H9 (cell line): ENCODE measurements around the gene BCL2L2. TPM values are rescaled to one million over a fixed set of nuclear protein-coding genes. Genes with fewer than 3 reads are reported as not detected.

Experiments used
- DNase-seq: peaks from one replicate; pipeline ENCODE4 v3.0.0-alpha.2; 2017
- H2AFZ ChIP-seq: one replicate; pipeline ENCODE4 v1.6.1; 2013; ENCODE audit warnings: mild to moderate bottlenecking, low read length, control low read depth, moderate library complexity
- H2AK5ac ChIP-seq: 2 replicates; pipeline ENCODE4 v1.6.1; 2013; ENCODE audit warnings: low read length, control low read depth, mixed read lengths; ENCODE audit not compliant: insufficient read length
- H2BK120ac ChIP-seq: one replicate; pipeline ENCODE4 v1.6.1; 2013; ENCODE audit warnings: low read depth, mild to moderate bottlenecking, low read length, control low read depth, inconsistent platforms; ENCODE audit not compliant: poor library complexity, severe bottlenecking
- H2BK12ac ChIP-seq: 2 replicates; pipeline ENCODE4 v1.6.1; 2013; ENCODE audit warnings: low read length, control low read depth, mixed read lengths, low read depth; ENCODE audit not compliant: insufficient read length
- H2BK15ac ChIP-seq: 2 replicates; pipeline ENCODE4 v1.6.1; 2013; ENCODE audit warnings: low read depth, low read length, control low read depth
- H2BK20ac ChIP-seq: one replicate; pipeline ENCODE4 v1.6.1; 2013; ENCODE audit warnings: low read depth, mild to moderate bottlenecking, low read length, control low read depth, inconsistent platforms; ENCODE audit not compliant: poor library complexity, severe bottlenecking
- H2BK5ac ChIP-seq: 2 replicates; pipeline ENCODE4 v1.6.1; 2013; ENCODE audit warnings: low read length, control low read depth, mixed read lengths; ENCODE audit not compliant: insufficient read length
- H3K14ac ChIP-seq: 2 replicates; pipeline ENCODE4 v1.6.1; 2013; ENCODE audit warnings: low read length, control low read depth; ENCODE audit not compliant: insufficient read depth
- H3K18ac ChIP-seq: 2 replicates; pipeline ENCODE4 v1.6.1; 2013; ENCODE audit warnings: low read depth, mild to moderate bottlenecking, mixed read lengths, low read length, control low read depth; ENCODE audit not compliant: insufficient read length
- H3K23ac ChIP-seq: 2 replicates; pipeline ENCODE4 v1.6.1; 2013; ENCODE audit warnings: low read length, control low read depth, mixed read lengths, low read depth; ENCODE audit not compliant: insufficient read length
- H3K23me2 ChIP-seq: 2 replicates; pipeline ENCODE4 v1.6.1; 2013; ENCODE audit warnings: low read depth, mild to moderate bottlenecking, mixed read lengths, low read length, control low read depth; ENCODE audit not compliant: insufficient read length, poor library complexity, severe bottlenecking
- H3K27ac ChIP-seq: 2 replicates; pipeline ENCODE4 v1.5.1; 2013; ENCODE audit warnings: low read length, control low read depth, mixed read lengths, low read depth; ENCODE audit not compliant: insufficient read length
- H3K27me3 ChIP-seq: 2 replicates; pipeline ENCODE4 v1.6.1; 2013; ENCODE audit warnings: low read length, control low read depth, inconsistent platforms; ENCODE audit not compliant: insufficient read depth
- H3K4ac ChIP-seq: 2 replicates; pipeline ENCODE4 v1.6.1; 2013; ENCODE audit warnings: low read depth, mild to moderate bottlenecking, control low read depth, inconsistent platforms, low read length, moderate library complexity
- H3K4me1 ChIP-seq: 2 replicates; pipeline ENCODE4 v1.6.1; 2013; ENCODE audit warnings: low read length, control low read depth, inconsistent platforms; ENCODE audit not compliant: insufficient read depth
- H3K4me2 ChIP-seq: 2 replicates; pipeline ENCODE4 v1.6.1; 2013; ENCODE audit warnings: low read length, control low read depth, mixed read lengths; ENCODE audit not compliant: insufficient read length, insufficient read depth
- H3K56ac ChIP-seq: 2 replicates; pipeline ENCODE4 v1.6.1; 2013; ENCODE audit warnings: low read depth, mild to moderate bottlenecking, mixed read lengths, low read length, control low read depth; ENCODE audit not compliant: insufficient read length
- H3K79me1 ChIP-seq: 2 replicates; pipeline ENCODE4 v1.6.1; 2013; ENCODE audit warnings: low read depth, mild to moderate bottlenecking, moderate library complexity, low read length, control low read depth, inconsistent platforms; ENCODE audit not compliant: insufficient read depth, poor library complexity, severe bottlenecking
- H3K79me2 ChIP-seq: 2 replicates; pipeline ENCODE4 v1.6.1; 2013; ENCODE audit warnings: low read length, control low read depth, inconsistent platforms; ENCODE audit not compliant: insufficient read depth
- H3K9ac ChIP-seq: 2 replicates; pipeline ENCODE4 v1.6.1; 2013; ENCODE audit warnings: low read length, control low read depth, mixed read lengths; ENCODE audit not compliant: insufficient read length; ENCODE audit errors: extremely low read depth
- H3K9me3 ChIP-seq: one replicate; pipeline ENCODE4 v1.6.1; 2013; ENCODE audit warnings: low read depth, low read length, inconsistent platforms; ENCODE audit not compliant: control insufficient read depth
- H3T11ph ChIP-seq: one replicate; pipeline ENCODE4 v1.6.1; 2013; ENCODE audit warnings: mild to moderate bottlenecking, low read length, control low read depth, inconsistent platforms
- H4K20me1 ChIP-seq: one replicate; pipeline ENCODE4 v1.6.1; 2013; ENCODE audit not compliant: control insufficient read depth, insufficient read length, insufficient read depth
- H4K5ac ChIP-seq: 2 replicates; pipeline ENCODE4 v1.6.1; 2013; ENCODE audit warnings: low read depth, mild to moderate bottlenecking, mixed read lengths, low read length, control low read depth; ENCODE audit not compliant: insufficient read length
- H4K8ac ChIP-seq: replicated peaks from 2 replicates; pipeline ENCODE4 v1.6.1; 2013; ENCODE audit warnings: low read length, control low read depth, mixed read lengths, low read depth; ENCODE audit not compliant: insufficient read length
- H4K91ac ChIP-seq: 2 replicates; pipeline ENCODE4 v1.6.1; 2013; ENCODE audit warnings: low read depth, mild to moderate bottlenecking, moderate library complexity, mixed read lengths, low read length, control low read depth; ENCODE audit not compliant: insufficient read length
- H3K27ac Mint-ChIP-seq, 3 experiments: 2 replicates in 2 of 3; 3 replicates in 1 of 3; pipeline ENCODE4 v1.8.0; 2020 to 2021; ENCODE audit warnings: mixed read lengths in 3 of 3, mild to moderate bottlenecking in 1 of 3, moderate library complexity in 1 of 3
- H3K27me3 Mint-ChIP-seq: 2 replicates; pipeline ENCODE4 v1.8.0; 2021; ENCODE audit warnings: low read depth, mild to moderate bottlenecking, moderate library complexity, mixed read lengths
- H3K36me3 Mint-ChIP-seq, 3 experiments: 2 replicates in 2 of 3; 3 replicates in 1 of 3; pipeline ENCODE4 v1.8.0; 2020 to 2021; ENCODE audit warnings: low read depth in 3 of 3, mixed read lengths in 3 of 3; ENCODE audit not compliant: insufficient read depth in 1 of 3
- H3K4me1 Mint-ChIP-seq, 2 experiments: 2 replicates each; pipeline ENCODE4 v1.8.0; 2020; ENCODE audit warnings: mixed read lengths in 2 of 2
- H3K4me3 Mint-ChIP-seq, 2 experiments: 2 replicates in 1 of 2; 3 replicates in 1 of 2; pipeline ENCODE4 v1.8.0; 2020 to 2021; ENCODE audit warnings: mild to moderate bottlenecking in 2 of 2, mixed read lengths in 2 of 2, moderate library complexity in 1 of 2
- H3K9me3 Mint-ChIP-seq, 2 experiments: 2 replicates in 1 of 2; 3 replicates in 1 of 2; pipeline ENCODE4 v1.8.0; 2020; ENCODE audit warnings: mild to moderate bottlenecking in 2 of 2, mixed read lengths in 2 of 2, moderate library complexity in 1 of 2
- WGBS: extraction: QIAGEN DNeasy Blood & Tissue Kit; methylation state at CpG from one replicate; pipeline ENCODE4 v1.1.7; 2013; ENCODE audit warnings: missing lambda C conversion rate, low lambda C conversion rate, mixed read lengths; ENCODE audit not compliant: insufficient read length; ENCODE audit errors: extremely low coverage; 5-methylcytosine and 5-hydroxymethylcytosine counted together
- total RNA-seq: library from RNA; stranded (reverse); gene quantifications from 2 replicates; pipeline ENCODE4 v1.2.1, GENCODE V29; 2021
- TF ChIP-seq, protein P1 (sequence below): fragments of 200-600 bp; sonication (generic); conservative IDR thresholded peaks from 3 replicates; pipeline ENCODE4 v1.8.0; 2021; ENCODE audit warnings: antibody characterized with exemption, mild to moderate bottlenecking

The BCL2L2 gene
- total RNA-seq, 1 experiment from 2014 or later, result 8.4 TPM

DNA sequence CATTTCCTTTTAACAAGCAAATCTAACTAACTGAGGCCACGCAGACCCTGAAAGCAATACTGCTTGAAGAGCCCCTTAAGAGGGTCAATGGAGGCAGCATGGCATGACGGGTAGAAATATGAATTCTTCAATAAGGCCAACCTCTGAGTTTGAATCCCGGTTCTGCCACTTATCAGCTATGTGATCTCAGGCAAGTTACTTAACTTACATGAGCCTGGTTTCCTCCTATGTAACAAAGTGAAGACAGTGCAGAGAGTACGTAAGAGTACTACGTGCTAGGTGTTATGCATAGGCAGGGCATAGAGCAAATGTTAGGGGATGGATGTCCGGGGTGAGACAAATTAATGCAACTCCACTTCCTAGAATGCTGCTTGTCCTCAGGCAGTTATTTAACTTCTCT is 25.4 kb upstream of the BCL2L2 start:
- Histone ChIP-seq H2BK12ac (no peak overlapping the region), H3K56ac (no peak overlapping the region), H3K14ac (no peak overlapping the region), H4K5ac (no peak overlapping the region), H2AFZ (no peak overlapping the region), H4K8ac (no peak overlapping the region), H4K91ac (no peak overlapping the region), H2BK5ac (no peak overlapping the region), H2AK5ac (no peak overlapping the region), H4K20me1 (no peaks in the 10 kb centered on the region), H3K23ac (no peak overlapping the region), H3T11ph (no peak overlapping the region), H3K9ac (no peak overlapping the region), H3K4me1 (peaks cover 8% of the 10 kb centered on the region; the same call in 1 of the 2 replicates), H3K4ac (no peak overlapping the region), H3K23me2 (peaks cover 6% of the 10 kb centered on the region), H3K27me3 (no peaks in the 10 kb centered on the region; the same call in 1 of the 2 replicates), H2BK15ac (no peak overlapping the region), H3K79me1 (no peaks in the 10 kb centered on the region), H2BK120ac (no peak overlapping the region), H3K79me2 (no peaks in the 10 kb centered on the region), H2BK20ac (no peak overlapping the region), H3K4me2 (no peak overlapping the region), H3K9me3 (no peaks in the 10 kb centered on the region), H3K18ac (no peak overlapping the region), H3K27ac (no peak overlapping the region)
- H3K27me3 Mint-ChIP-seq, result peaks cover 80% of the 10 kb centered on the region
- TF ChIP-seq, protein P1, sequence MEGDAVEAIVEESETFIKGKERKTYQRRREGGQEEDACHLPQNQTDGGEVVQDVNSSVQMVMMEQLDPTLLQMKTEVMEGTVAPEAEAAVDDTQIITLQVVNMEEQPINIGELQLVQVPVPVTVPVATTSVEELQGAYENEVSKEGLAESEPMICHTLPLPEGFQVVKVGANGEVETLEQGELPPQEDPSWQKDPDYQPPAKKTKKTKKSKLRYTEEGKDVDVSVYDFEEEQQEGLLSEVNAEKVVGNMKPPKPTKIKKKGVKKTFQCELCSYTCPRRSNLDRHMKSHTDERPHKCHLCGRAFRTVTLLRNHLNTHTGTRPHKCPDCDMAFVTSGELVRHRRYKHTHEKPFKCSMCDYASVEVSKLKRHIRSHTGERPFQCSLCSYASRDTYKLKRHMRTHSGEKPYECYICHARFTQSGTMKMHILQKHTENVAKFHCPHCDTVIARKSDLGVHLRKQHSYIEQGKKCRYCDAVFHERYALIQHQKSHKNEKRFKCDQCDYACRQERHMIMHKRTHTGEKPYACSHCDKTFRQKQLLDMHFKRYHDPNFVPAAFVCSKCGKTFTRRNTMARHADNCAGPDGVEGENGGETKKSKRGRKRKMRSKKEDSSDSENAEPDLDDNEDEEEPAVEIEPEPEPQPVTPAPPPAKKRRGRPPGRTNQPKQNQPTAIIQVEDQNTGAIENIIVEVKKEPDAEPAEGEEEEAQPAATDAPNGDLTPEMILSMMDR, result no peak
- H3K27ac Mint-ChIP-seq, result no peak overlapping the region
- WGBS, result no CpG with 5 or more reads among the region's 6 CpGs
- DNase-seq, result no peak
- no peaks in the 10 kb centered on the region for H3K9me3 Mint-ChIP-seq
- H3K36me3 Mint-ChIP-seq, result no peaks in the 10 kb centered on the region; a peak in 3 of 7 replicates
- H3K4me3 Mint-ChIP-seq, result no peak overlapping the region
- H3K4me1 Mint-ChIP-seq, result peaks cover 23 to 26% of the 10 kb centered on the region in 2 experiments
